Fibroblast of skin of right quadriceps (primary cell): ENCODE measurements around the gene ELAPOR2.
"Not testable (repeated sequence)": the region's sequence is repeated elsewhere in the genome, so short reads cannot be mapped to it uniquely, and the experiment has no call there.

Experiments
- DNase-seq: peaks from one replicate; pipeline ENCODE4 v3.0.0-alpha.2; 2013

The ELAPOR2 gene

GRCh38 chr7:87039691-87040299, 19.7 kb downstream of the ELAPOR2 start:
- not testable (repeated sequence) for DNase-seq

- DNase-seq, result no peak
Measured at GRCh38 chr7:87038993-87039690, 20.3 kb downstream of the ELAPOR2 start.

- DNase-seq, result no peak
Measured at GRCh38 chr7:87036985-87037384, 22.5 kb downstream of the ELAPOR2 start.

GRCh38 chr7:87032604-87033339, 26.7 kb downstream of the ELAPOR2 start:
- DNase-seq, result no peak

GRCh38 chr7:87029078-87029477, 30.4 kb downstream of the ELAPOR2 start:
- DNase-seq, result no peak

- DNase-seq, result no peak
Measured at GRCh38 chr7:87028636-87029035, 30.8 kb downstream of the ELAPOR2 start.

- no peak for DNase-seq
Measured at GRCh38 chr7:87027900-87028299, 31.6 kb downstream of the ELAPOR2 start.

- DNase-seq, result no peak
Measured at GRCh38 chr7:87021285-87021684, 38.2 kb downstream of the ELAPOR2 start.

GRCh38 chr7:87016606-87017005, 42.8 kb downstream of the ELAPOR2 start:
- DNase-seq, result no peak

GRCh38 chr7:87013840-87014190, 45.6 kb downstream of the ELAPOR2 start:
- DNase-seq, result no peak

- no peak for DNase-seq
Measured at GRCh38 chr7:87013136-87013839, 46.2 kb downstream of the ELAPOR2 start.
